Transverse colon (tissue), 4 donors: ENCODE measurements around the gene ZNF561. TPM values are rescaled to one million over a fixed set of nuclear protein-coding genes. Genes with fewer than 3 reads are reported as not detected.

Experiments used
- DNase-seq: peaks from one replicate; pipeline ENCODE4 v3.0.0-alpha.2; 2019
- H3K27ac ChIP-seq, 4 donors: fragments of 200-600 bp; sonication (generic); 2 replicates each; pipeline ENCODE4 v1.5.1; 2016 to 2018; ENCODE audit warnings: inconsistent platforms in 4 of 4
- H3K27me3 ChIP-seq: fragments of 200-600 bp; sonication (generic); 2 replicates; pipeline ENCODE4 v1.5.1; 2017; ENCODE audit warnings: inconsistent platforms
- H3K36me3 ChIP-seq, 4 donors: fragments of 200-600 bp; sonication (generic); 2 replicates each; pipeline ENCODE4 v1.5.1; 2017 to 2019; ENCODE audit warnings: inconsistent platforms in 4 of 4
- H3K4me1 ChIP-seq, 4 donors: fragments of 200-600 bp; sonication (generic); 2 replicates each; pipeline ENCODE4 v1.5.1; 2017 to 2020; ENCODE audit warnings: inconsistent platforms in 4 of 4
- H3K4me3 ChIP-seq, 4 donors: fragments of 200-600 bp; sonication (generic); 1 replicate in 1 of 4; 2 replicates in 3 of 4; pipeline versions ENCODE4 v1.5.1 to v1.6.1; 2017 to 2019; ENCODE audit warnings: inconsistent platforms in 4 of 4
- H3K9me3 ChIP-seq, 2 donors: fragments of 200-600 bp; sonication (generic); 2 replicates each; pipeline ENCODE4 v1.5.1; 2017 to 2019; ENCODE audit warnings: inconsistent platforms in 2 of 2
- CTCF ChIP-seq, 5 experiments: fragments of 200-600 bp in 3 of 5; fragments of 450-650 bp in 2 of 5; sonication (generic) in 3 of 5; IDR thresholded peaks; 1 replicate in 2 of 5; 2 replicates in 3 of 5; pipeline ENCODE4 v1.5.1; 2016 to 2017; ENCODE audit warnings: antibody characterized with exemption in 5 of 5, inconsistent platforms in 3 of 5, mild to moderate bottlenecking in 2 of 5, moderate library complexity in 1 of 5
- EP300 ChIP-seq: sonication (generic); formaldehyde crosslinking; IDR thresholded peaks from one replicate; pipeline ENCODE4 v1.6.1; 2017; ENCODE audit warnings: antibody characterized with exemption, low read depth
- POLR2A ChIP-seq: fragments of 450-650 bp; IDR thresholded peaks from one replicate; pipeline ENCODE4 v1.6.1; 2016; ENCODE audit warnings: antibody characterized with exemption, mild to moderate bottlenecking, moderate library complexity
- POLR2AphosphoS5 ChIP-seq, 3 donors: sonication (generic); formaldehyde crosslinking; IDR thresholded peaks; one replicate each; pipeline ENCODE4 v1.6.1; 2016; ENCODE audit warnings: antibody characterized with exemption in 3 of 3
- WGBS, 2 donors: methylation state at CpG; one replicate each; pipeline ENCODE4 v1.1.5; 2018; ENCODE audit warnings: low coverage in 1 of 2; 5-methylcytosine and 5-hydroxymethylcytosine counted together
- in situ Hi-C, 4 donors: fragments of 200-750 bp; cut with MboI; loops; one replicate each; pipeline versions ENCODE4 v1.15.0 to v1.15.1; 2017; ENCODE audit warnings: low sequenced_read_pairs in 3 of 4, low pct_ligation_motif_present in 1 of 4, low pct_unique_long_range_greater_than_20kb in 1 of 4
- intact Hi-C: fragments of 100-400 bp; cut with DNase I; formaldehyde crosslinking; loops from one replicate; pipeline ENCODE4 v1.15.1; 2023; ENCODE audit warnings: low total_unique reads
- total RNA-seq, 4 donors: library from RNA; depleted of rRNA; stranded (reverse); fragments of >200 nt; gene quantifications; one replicate each; pipeline ENCODE4 v1.1.0, GENCODE V29; 2016

Gene ZNF561
- total RNA-seq, 4 donors from 2014 or later = 6.4 to 36.7 (median 26.0) TPM

DNA sequence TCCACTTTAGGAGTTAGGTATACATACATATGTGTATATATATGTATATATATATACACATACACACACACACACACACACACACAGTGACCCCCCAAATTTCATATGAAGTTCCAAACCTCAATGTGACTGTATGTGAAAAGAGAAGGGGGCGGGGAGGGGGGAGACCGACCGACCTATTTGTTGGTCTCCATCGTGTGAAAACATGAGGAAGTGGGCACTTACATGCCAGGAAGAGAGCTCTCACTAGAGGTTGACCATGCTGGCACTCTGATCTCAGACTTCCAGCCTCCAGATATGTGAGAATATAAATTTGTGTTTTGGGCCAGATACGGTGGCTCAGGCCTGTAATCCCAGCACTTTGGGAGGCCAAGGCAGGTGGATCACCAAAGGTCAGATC is 29.3 kb upstream of the ZNF561 start:
- in situ Hi-C loops (no loop called here), intact Hi-C loops (no loop called here)
- DNase-seq = no peak
- H3K27ac ChIP-seq = no peak overlapping the region
- peaks cover 0 to 72% (median 31%) of the 10 kb centered on the region in 4 donors for H3K36me3 ChIP-seq
- WGBS, 2 donors = 95 to 99% methylated on average over 4 to 5 of the region's 5 CpGs
- no peak for TF ChIP-seq POLR2A
- TF ChIP-seq EP300 = no peak
- TF ChIP-seq CTCF (IDR thresholded peaks at IDR 0.05) = no peak
- TF ChIP-seq POLR2AphosphoS5 (IDR thresholded peaks at IDR 0.05) = no peak
- H3K4me3 ChIP-seq = no peak overlapping the region
- no peaks in the 10 kb centered on the region for H3K4me1 ChIP-seq
- H3K27me3 ChIP-seq = no peaks in the 10 kb centered on the region
- H3K9me3 ChIP-seq = peaks cover 36 to 37% of the 10 kb centered on the region in 2 donors

- Histone ChIP-seq H3K4me3 (no peak overlapping the region), H3K36me3 (peaks cover 0 to 23% (median 3%) of the 10 kb centered on the region in 4 donors), H3K27ac (no peak overlapping the region), H3K9me3 (no peaks in the 10 kb centered on the region), H3K27me3 (no peaks in the 10 kb centered on the region), H3K4me1 (no peaks in the 10 kb centered on the region)
- no peak for TF ChIP-seq POLR2A
- TF ChIP-seq CTCF (IDR thresholded peaks at IDR 0.05) = no peak
- no peak for TF ChIP-seq EP300
- intact Hi-C loops (no loop called here), in situ Hi-C loops (no loop called here)
- DNase-seq = no peak
- whole genome bisulfite sequencing, 2 donors = 92 to 100% methylated on average over 1 of the region's 1 CpG
These were observed 24.4 kb upstream of the ZNF561 start for GRCh38 chr19:9645472-9645871.

GRCh38 chr19:9644472-9644871 is 23.4 kb upstream of the ZNF561 start:
- H3K36me3 ChIP-seq = peaks cover 0 to 21% (median 0%) of the 10 kb centered on the region in 4 donors
- no peaks in the 10 kb centered on the region for H3K4me1 ChIP-seq
- H3K27me3 ChIP-seq = no peaks in the 10 kb centered on the region
- H3K27ac ChIP-seq = no peak overlapping the region
- intact Hi-C loops (no loop called here), in situ Hi-C loops (no loop called here)
- DNase-seq = no peak
- H3K9me3 ChIP-seq = no peaks in the 10 kb centered on the region
- H3K4me3 ChIP-seq = no peak overlapping the region
- TF ChIP-seq POLR2AphosphoS5 (IDR thresholded peaks at IDR 0.05) = no peak
- TF ChIP-seq POLR2A = no peak
- no peak for TF ChIP-seq EP300
- TF ChIP-seq CTCF (IDR thresholded peaks at IDR 0.05) = no peak
- WGBS, 2 donors = 87 to 100% methylated on average over 2 to 4 of the region's 4 CpGs

DNA sequence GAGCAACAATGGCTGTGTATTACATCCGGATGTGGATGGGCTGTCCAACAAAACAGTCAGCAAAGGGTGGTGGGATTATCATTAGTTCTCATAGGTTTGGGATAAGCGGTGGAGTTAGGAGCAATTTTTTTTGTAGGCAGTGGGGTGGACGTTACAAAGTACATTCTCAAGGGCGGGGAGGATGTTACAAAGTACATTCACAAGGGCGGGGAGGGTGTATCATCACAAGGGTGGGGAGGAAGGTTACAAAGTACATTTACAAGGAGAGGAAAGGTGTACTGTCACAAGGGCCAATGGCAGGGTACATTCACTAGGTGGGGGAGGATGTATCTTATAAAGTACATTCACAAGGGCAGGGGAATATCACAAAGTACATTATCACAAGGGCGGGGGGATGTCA is 20.8 kb upstream of the ZNF561 start:
- no peak overlapping the region for H3K27ac ChIP-seq
- no peak for TF ChIP-seq POLR2AphosphoS5 (IDR thresholded peaks at IDR 0.05)
- no peak for TF ChIP-seq POLR2A
- TF ChIP-seq CTCF (IDR thresholded peaks at IDR 0.05) = no peak
- TF ChIP-seq EP300 = no peak
- WGBS, 2 donors = 91 to 96% methylated on average over 4 to 6 of the region's 6 CpGs
- DNase-seq = no peak
- in situ Hi-C loops = no loop called here
- H3K36me3 ChIP-seq = no peaks in the 10 kb centered on the region
- H3K27me3 ChIP-seq = no peaks in the 10 kb centered on the region
- no peaks in the 10 kb centered on the region for H3K4me1 ChIP-seq
- no peak overlapping the region for H3K4me3 ChIP-seq
- H3K9me3 ChIP-seq = no peaks in the 10 kb centered on the region
- intact Hi-C loops = no loop called here
